Hepatocyte (in vitro differentiated cells): Measurements from ENCODE around the gene ADGRV1. TPM values are rescaled to one million over a fixed set of nuclear protein-coding genes. Genes with fewer than 3 reads are reported as not detected.

Source experiments
- DNase-seq: peaks from one replicate; pipeline ENCODE4 v3.0.0-alpha.2; 2016; ENCODE audit warnings: low spot score
- H2AFZ ChIP-seq: fragments of 200-600 bp; sonication (generic); 2 replicates; pipeline ENCODE4 v1.6.0; 2016; ENCODE audit warnings: antibody characterized with exemption, mild to moderate bottlenecking
- H3K27ac ChIP-seq: fragments of 200-600 bp; sonication (generic); 2 replicates; pipeline ENCODE4 v1.5.1; 2016; ENCODE audit warnings: mild to moderate bottlenecking
- H3K27me3 ChIP-seq: fragments of 200-600 bp; sonication (generic); 2 replicates; pipeline ENCODE4 v1.6.1; 2016
- H3K36me3 ChIP-seq: fragments of 200-600 bp; sonication (generic); replicated peaks from 2 replicates; pipeline ENCODE4 v1.5.1; 2016; ENCODE audit warnings: low read depth; ENCODE audit not compliant: insufficient read depth
- H3K4me1 ChIP-seq: fragments of 200-600 bp; sonication (generic); 2 replicates; pipeline ENCODE4 v1.5.1; 2016; ENCODE audit warnings: mild to moderate bottlenecking, moderate library complexity; ENCODE audit not compliant: insufficient read depth
- H3K4me2 ChIP-seq: fragments of 200-600 bp; sonication (generic); 2 replicates; pipeline ENCODE4 v1.6.0; 2016
- H3K4me3 ChIP-seq: fragments of 200-600 bp; sonication (generic); 2 replicates; pipeline ENCODE4 v1.5.1; 2016; ENCODE audit warnings: mild to moderate bottlenecking
- H3K79me2 ChIP-seq: fragments of 200-600 bp; sonication (generic); 2 replicates; pipeline ENCODE4 v1.6.0; 2017; ENCODE audit warnings: mild to moderate bottlenecking
- H3K9me2 ChIP-seq: fragments of 200-600 bp; sonication (generic); replicated peaks from 2 replicates; pipeline ENCODE4 v1.6.0; 2017; ENCODE audit warnings: mild to moderate bottlenecking; ENCODE audit not compliant: insufficient read depth
- H3K9me3 ChIP-seq: fragments of 200-600 bp; sonication (generic); 2 replicates; pipeline ENCODE4 v1.5.1; 2016; ENCODE audit warnings: low read depth, mild to moderate bottlenecking
- H4K20me1 ChIP-seq: fragments of 200-600 bp; sonication (generic); 2 replicates; pipeline ENCODE4 v1.6.0; 2016; ENCODE audit warnings: mild to moderate bottlenecking; ENCODE audit not compliant: insufficient read depth, poor library complexity, severe bottlenecking
- CTCF ChIP-seq: fragments of 200-600 bp; sonication (generic); IDR thresholded peaks from 2 replicates; pipeline ENCODE4 v1.5.1; 2016; ENCODE audit warnings: antibody characterized with exemption, mild to moderate bottlenecking; ENCODE audit not compliant: poor library complexity
- EZH2 ChIP-seq: fragments of 200-600 bp; sonication (generic); IDR thresholded peaks from 2 replicates; pipeline ENCODE4 v1.6.1; 2016; ENCODE audit warnings: antibody characterized with exemption, mild to moderate bottlenecking, borderline replicate concordance
- EZH2phosphoT487 ChIP-seq: fragments of 200-600 bp; sonication (generic); IDR thresholded peaks from one replicate; pipeline ENCODE4 v1.6.1; 2018; ENCODE audit warnings: antibody characterized with exemption, mild to moderate bottlenecking, low read depth, moderate library complexity; ENCODE audit not compliant: unreplicated experiment, severe bottlenecking
- WGBS: methylation state at CpG from one replicate; pipeline ENCODE4 v1.1.6; 2016; ENCODE audit warnings: low lambda C conversion rate; ENCODE audit errors: missing lambda C conversion rate; 5-methylcytosine and 5-hydroxymethylcytosine counted together
- polyA plus RNA-seq: library from polyadenylated mRNA; unstranded; fragments of >200 nt; fragmentation: Nextera tagmentation; extraction: Ambion mirVana; gene quantifications from 2 replicates; pipeline ENCODE4 v1.2.1, GENCODE V29; 2016
- total RNA-seq: library from RNA; depleted of rRNA; stranded (reverse); fragments of >200 nt; gene quantifications from 2 replicates; pipeline ENCODE4 v1.2.3, GENCODE V29; 2014

ADGRV1 gene
- total and polyA plus RNA-seq, 2 experiments from 2014 or later: 74.9 to 88.3 TPM

DNA sequence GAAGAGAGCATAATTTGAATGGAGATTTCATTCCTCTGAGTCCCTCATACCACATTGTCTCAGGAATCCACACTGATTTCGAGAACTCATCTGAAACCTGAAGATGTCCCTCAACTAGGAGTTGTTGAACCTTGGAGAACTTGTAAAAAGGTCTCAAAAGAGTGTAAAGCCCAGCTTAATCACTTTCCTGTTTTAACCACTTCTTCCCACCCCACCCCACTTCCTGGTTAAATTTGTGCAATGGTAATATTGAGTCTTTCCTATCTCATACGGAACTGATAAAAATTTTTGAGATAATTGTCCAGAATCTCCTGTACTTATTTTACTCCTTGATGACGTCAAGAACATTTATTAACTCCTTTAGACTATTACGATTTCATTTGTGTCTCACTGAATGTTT lies 583.8 kb downstream of the ADGRV1 start:
- no peak for DNase-seq
- H3K9me3 ChIP-seq: no peaks in the 10 kb centered on the region
- no peaks in the 10 kb centered on the region for H3K79me2 ChIP-seq
- no peak overlapping the region for H3K4me2 ChIP-seq
- H3K27ac ChIP-seq: no peak overlapping the region
- no peaks in the 10 kb centered on the region for H4K20me1 ChIP-seq
- WGBS: 88% methylated on average over 4 of the region's 4 CpGs
- peaks cover 5% of the 10 kb centered on the region for H3K4me1 ChIP-seq
- H3K4me3 ChIP-seq: no peak overlapping the region
- no peaks in the 10 kb centered on the region for H3K36me3 ChIP-seq
- H3K9me2 ChIP-seq: no peaks in the 10 kb centered on the region
- no peak overlapping the region for H2AFZ ChIP-seq
- H3K27me3 ChIP-seq: no peaks in the 10 kb centered on the region
- TF ChIP-seq CTCF: no peak
- no peak for TF ChIP-seq EZH2phosphoT487
- TF ChIP-seq EZH2: no peak

- H2AFZ ChIP-seq: no peak overlapping the region
- no peaks in the 10 kb centered on the region for H3K9me3 ChIP-seq
- no peak overlapping the region for H3K27ac ChIP-seq
- DNase-seq: no peak
- no peak overlapping the region for H3K4me2 ChIP-seq
- no peak overlapping the region for H3K4me3 ChIP-seq
- no peaks in the 10 kb centered on the region for H4K20me1 ChIP-seq
- no peaks in the 10 kb centered on the region for H3K27me3 ChIP-seq
- H3K79me2 ChIP-seq: no peaks in the 10 kb centered on the region
- H3K9me2 ChIP-seq: no peaks in the 10 kb centered on the region
- peaks cover 5% of the 10 kb centered on the region for H3K4me1 ChIP-seq
- no peak for TF ChIP-seq EZH2phosphoT487
- no peak for TF ChIP-seq EZH2
- TF ChIP-seq CTCF: no peak
- 97% methylated on average over 8 of the region's 8 CpGs for WGBS
- no peaks in the 10 kb centered on the region for H3K36me3 ChIP-seq
These were observed 584.2 kb downstream of the ADGRV1 start for GRCh38 chr5:91142819-91143218.

GRCh38 chr5:91143840-91144239 lies 585.2 kb downstream of the ADGRV1 start:
- Histone ChIP-seq H3K27ac (no peak overlapping the region), H3K4me2 (no peak overlapping the region), H3K27me3 (no peaks in the 10 kb centered on the region), H4K20me1 (no peaks in the 10 kb centered on the region), H2AFZ (no peak overlapping the region), H3K79me2 (no peaks in the 10 kb centered on the region), H3K9me2 (no peaks in the 10 kb centered on the region), H3K9me3 (no peaks in the 10 kb centered on the region), H3K36me3 (no peaks in the 10 kb centered on the region), H3K4me3 (no peak overlapping the region), H3K4me1 (peaks cover 5% of the 10 kb centered on the region)
- TF ChIP-seq EZH2 (no peak), CTCF (no peak), EZH2phosphoT487 (no peak)
- 97% methylated on average over 2 of the region's 2 CpGs for WGBS
- no peak for DNase-seq
